OCI-M1 (cell line): Measurements from ENCODE around the gene LRRC74A.

Experiments used
- DNase-seq: peaks from one replicate; lab custom pipeline; 2025; lab: John Stamatoyannopoulos, UW

LRRC74A gene

DNA sequence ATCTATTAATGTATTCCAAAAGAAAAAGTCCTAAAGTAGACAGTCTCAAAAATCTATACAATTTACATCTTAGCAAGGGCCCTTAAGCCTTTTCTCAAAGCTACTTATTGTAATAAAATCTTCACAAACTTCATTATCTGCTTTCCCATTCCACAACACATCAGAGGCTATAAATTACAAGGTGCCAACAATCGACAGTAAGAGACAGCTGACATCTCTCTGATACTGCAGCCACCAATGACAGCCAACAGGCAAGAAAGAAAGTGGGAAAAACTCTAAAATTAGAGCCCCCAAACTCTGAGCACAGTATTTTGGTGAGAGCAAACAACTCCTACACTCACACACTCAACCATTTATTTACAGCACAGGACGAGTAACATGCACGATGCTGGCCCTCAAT, 15.7 kb upstream of the LRRC74A start:
- DNase-seq = peak; percentile 47

DNA sequence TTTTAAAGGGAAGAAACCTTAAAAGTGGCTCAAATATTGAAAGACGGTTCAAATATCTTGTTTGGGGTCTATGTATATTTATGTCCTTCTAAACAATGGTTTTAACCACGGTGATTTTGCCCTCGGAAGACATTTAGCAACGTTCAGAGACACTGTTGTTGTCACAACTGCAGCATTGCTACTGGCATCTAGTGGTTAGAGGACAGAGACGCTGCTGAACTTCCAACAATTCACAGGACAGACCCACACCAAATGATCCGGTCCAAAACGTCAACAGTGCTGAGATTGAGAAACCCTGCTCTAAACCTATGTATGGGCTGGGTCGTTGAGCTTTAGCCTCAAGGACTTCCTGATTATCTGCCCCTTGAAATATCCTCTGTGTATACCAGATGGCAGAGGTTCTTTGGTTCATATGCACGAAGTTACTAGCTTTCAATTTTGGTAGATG, 15.2 kb upstream of the LRRC74A start:
- DNase-seq = peak; percentile 55

DNA sequence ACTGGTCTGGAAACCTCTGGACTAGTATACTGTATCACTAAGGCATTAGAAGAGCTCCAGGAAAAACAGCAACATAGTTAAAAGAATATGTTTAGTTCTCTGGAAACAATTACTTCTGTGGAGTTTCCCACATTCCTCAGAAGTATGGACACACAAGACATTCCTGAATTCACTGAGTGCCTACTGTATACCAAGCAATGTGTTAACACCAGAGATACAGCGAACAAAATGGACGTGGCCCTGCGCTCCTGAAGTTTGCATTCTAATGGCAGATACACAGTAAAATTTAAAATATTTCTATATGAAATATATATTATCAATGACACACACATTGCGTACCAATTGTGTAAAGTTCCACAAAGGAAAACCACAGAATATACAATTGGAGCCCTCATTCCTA, 14.6 kb upstream of the LRRC74A start:
- peak; percentile 37 for DNase-seq

DNA sequence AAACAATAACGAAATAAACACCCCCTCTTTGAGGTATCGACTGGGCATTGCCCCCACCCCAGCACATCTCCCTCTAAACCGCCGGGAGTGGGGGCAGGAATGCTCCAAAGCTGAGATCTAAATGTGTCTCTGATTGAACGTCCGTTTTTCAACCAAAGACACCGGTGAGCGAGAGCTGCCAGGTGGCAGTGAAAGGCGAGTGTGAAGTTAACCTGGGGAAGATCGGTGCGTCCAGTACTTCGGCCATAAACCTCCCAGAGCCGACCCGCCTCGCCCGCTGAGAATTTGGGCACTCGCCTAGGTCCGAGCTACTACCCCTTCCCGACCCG, 14.2 kb upstream of the LRRC74A start:
- DNase-seq = peak; percentile 34

DNA sequence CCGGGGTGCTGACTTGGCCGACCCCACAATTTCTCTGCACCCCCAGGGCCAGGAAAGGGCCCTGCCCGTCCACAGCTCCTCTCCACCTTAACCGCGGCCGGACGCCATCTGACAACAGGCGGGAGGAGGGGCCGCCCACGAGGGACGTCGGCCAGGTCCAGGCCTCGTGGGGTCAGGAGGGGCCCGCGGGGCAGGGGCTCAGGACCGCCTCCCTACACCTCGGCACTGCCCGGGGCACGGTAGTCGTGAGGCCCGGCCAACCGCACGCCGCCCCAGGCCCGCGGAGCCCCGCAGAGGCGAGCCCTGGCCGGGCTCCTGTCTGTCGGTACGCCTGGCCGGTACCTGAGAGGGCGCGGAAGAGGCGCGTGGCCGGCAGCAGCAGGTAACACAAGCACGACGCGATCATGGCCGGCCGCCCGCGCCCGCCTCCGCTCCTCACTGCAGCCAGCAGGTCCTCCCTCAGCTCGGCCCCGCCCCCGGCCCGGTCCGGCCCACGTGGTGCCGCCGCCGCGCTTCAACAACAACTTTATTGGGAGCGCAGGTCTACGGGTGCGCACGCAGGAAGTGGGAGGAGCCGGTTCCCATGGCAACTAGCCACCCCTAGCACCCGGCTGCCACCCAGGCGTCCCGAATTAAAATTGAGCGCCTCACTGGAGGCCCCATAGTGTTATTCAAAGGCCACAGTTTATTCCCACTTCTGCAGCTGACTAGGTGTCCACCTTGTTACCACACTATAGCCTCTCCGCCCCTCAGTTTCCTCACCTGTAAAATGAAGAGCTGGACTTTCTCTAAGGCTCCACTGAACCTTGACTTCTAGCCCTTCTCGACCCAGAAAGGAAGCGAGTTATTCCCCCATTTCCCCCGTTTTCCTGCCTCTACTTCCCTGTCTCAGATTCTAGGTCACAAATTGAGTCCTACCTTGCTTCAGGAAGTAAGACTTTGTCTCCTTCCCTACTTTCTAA, 13.5 kb upstream of the LRRC74A start, which contains the start of gene ANGEL1:
Gene ANGEL1 (minus strand): TSS at position 461 of the 962 bp plus-strand sequence. CDS start 55 bp downstream, at position 406.
- DNase-seq = peak; percentile 92

DNA sequence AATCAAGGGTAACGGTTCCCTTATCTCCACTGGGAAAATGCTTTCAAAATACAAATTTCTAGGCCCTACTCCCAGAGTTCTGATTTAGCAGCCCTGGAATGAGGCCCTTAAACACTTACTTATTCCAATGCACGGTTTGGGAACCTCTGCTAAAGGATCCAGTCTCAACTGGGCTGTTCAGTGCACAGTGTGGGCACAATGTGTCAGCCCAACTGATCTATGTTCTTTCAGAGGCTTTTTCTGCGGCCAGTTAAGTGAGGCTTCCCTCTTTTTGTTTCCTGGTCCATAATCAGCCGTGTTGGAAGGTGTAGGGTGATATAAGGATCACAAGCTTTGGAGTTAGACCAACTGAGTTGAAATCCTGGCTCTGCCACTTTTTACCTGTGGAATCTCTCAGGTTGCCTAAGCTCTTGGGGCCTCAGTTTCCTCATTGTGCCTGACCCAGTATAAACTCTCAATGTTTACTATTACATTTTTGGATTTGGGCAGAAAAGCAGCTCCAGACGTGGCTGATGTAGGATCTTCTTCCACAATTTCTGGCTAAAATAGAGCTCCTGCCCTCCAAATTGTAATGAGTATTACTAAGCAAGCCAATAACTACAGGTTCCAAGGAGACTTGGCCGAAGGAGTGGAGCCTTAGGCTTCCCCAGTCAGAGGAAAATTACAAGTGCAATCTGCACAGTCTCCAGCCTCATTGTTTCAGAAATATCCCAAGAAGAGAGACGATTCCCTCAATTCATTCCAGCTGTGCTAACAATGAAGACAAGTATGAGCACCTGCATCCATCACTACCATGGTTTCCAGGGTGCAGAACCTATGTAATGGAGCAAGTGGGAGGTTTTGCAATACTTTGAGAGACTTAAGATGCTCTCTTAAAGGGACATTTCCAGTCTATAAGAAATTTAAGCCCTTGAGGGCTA, 11.2 kb upstream of the LRRC74A start:
- no peak for DNase-seq

DNA sequence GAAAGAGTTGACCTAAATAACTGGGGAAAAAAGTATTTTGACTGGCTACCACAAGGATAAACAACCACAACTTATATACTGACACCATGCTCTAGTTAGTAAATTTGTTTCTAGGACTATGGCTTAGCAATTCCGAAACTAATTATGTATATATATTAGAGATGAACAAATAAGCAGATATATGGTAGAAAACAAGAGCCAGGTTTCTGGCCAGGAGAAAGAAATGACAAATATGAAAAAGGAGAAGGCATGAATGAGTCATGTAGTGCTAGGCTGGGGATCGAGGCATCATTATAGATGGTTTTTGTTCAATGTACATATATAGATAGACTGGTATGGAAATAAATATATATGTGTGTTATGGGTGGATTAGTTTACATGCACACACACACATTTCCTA, 5.5 kb upstream of the LRRC74A start:
- DNase-seq = no peak

DNA sequence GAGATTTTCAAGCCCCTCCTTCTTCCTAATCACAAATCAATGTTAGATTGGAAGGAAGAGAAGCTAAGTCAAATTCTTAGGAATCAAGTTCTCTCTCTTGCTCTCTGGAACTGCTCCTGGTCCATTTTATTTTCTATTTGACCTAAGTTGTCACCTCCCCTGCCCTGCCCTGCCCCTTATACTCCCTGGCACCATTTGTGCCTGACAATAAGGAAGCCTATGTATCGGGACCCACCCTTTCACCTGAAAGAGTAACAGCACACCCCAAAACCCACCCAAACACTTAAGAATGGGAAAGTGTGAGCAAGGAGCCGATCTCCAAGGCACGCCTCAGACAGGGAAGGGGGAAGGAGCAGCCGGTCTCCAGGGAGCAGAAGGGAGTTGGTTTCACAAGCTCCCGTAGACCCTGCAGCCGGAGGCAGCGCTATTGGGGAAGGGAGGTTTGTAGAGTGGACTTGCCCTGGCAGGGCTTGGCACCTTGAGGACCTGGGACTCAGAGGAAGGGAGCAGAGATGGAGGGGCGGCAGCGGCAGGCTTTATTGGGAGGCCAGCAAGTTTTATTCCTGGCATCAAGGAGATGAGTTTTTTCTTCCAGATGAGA, 1.6 kb downstream of the LRRC74A start:
- DNase-seq = no peak

DNA sequence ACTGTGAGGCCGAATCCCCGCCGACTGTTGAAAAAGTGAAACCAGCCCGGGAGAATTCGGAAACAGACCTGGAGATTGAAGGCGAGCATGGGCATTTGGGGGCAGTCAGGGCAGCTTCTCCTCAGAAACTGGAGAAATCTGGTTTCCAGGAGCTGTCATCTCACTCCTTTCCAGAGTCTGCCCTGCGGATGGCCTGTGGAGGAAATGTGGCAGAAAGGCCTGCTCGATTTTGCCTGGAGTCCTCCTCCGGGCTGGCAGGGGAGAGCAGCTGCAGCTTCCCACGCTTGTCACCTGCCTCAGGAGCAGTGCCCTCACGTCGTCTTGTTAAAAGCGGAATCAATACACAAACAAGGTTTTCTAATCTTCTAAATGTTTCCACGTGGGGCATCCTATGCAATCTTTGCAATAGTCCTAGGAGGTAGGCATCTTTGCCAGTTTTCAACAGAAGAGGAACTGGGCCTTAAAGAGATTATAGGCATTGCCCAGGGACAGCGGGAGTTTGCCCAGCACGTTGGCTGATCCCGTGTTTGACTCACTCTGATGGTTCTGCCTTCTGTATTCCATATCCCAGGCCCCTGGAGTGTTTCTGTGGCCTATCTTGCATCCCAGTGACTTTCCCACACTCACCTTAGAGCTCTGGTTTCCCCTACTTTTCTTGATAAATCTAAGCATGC, 2.3 kb downstream of the LRRC74A start:
- no peak for DNase-seq

DNA sequence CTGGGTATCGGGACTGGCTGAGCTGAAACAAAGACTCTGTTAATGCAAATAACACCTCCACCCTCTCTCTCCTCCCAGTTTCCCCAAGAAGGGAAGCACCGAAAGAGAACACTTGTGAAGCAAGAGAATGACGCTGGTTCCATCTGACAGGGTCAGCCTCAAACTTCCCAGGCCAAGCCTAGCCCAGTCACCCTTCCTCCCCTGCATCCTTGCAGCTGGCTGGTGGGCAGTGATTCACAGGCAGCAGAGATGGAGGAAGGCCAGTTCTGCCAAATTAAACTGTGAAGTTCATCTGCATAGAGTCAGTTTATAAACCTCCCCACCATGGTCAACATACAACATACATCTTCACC, 2.8 kb downstream of the LRRC74A start:
- DNase-seq = no peak

DNA sequence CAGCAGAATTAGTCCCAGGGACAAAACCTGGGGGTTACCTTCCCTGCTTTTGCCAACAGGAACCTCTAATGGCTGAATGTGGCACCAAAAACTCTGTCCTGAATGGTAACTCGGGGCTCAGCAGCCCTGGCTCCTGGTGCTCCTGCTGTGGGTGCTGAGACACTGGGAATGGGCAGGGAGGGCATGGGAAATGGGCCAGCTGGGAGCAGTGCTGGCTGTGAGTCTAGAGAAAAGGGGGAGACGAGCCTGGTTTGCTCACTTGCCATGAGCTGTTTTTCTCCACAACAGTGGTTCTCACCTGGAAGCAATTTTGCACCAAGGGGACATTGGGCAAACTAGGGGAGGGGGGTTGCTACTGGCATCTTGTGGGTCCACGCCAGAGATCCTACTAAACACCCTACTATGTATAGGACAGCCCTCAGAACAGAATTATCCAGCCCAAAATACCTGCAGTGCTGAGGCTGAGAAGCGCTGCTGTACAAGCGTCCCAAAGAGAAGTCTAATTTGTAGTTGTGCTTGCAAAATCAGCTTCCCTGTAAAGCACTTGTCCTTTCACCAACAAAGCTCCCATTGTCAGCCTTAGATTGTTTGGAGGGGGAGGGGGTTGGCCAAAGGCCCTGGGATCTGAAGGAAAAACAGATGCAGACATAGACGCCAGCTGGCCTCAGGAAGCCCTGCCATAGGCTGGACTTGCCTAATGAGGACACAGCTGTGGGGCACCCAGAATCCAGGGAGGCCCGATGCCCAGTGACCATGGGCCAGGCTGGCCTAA, 3.6 kb downstream of the LRRC74A start:
- DNase-seq = no peak

DNA sequence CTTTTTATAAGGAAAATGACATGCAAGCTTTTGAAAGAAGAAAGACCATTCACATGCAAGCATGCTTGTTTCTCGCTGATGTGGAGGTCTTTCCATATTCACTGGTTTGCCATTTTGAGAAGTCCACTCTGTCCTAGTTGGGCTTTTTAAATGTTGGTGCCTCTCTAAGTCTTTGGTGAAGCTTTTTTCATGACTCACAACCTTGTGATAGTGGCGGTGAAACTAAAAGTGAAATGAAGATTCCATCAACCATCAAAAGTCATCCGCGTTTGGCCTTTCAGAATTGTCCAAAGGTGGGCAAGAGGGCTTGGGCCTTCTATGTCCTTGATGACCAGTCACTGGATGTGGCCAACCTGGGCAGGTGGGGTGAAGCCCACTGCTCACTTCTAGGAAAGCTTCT, 4.3 kb downstream of the LRRC74A start:
- no peak for DNase-seq

DNA sequence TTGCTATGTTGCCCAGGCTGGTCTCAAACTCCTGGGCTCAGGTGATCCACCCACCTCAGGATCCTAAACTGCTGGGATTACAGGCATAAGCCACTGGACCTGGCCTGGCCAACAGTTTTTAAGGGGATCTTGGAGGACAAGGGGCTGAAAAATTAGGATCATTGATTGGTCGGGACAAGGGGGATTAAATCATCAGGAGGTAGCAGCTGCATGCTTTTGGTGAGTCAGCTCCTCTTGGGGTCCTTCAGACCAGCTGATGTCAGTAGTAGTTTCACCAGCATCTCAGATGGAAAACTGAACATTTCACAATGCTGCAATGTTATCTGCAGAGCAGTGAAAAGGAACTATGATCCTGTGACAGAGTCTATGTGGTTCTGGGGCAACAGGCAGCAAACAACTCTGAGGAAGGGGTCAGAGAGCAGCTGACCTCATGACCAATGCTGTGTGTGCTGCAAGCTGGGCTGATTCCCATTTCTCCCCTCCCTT, 6.3 kb downstream of the LRRC74A start:
- no peak for DNase-seq

DNA sequence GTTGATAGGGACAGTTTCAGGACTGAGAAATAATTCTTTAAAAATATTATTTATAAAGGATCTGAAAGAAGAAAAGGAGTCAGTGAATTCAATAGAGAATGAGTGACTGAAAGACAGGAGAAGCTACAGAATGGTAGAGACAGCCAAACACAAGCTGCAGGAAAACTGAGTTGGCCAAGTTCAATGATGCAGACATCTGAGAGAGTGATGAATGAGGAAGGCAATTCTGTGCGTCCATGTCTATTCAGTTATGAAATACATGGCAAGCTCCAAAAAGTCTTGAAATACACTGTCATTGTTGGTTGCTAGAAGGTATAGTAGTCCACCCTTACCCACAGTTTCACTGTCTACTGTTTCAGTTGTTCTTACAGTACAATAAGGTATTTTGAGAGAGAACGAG, 6.8 kb downstream of the LRRC74A start:
- DNase-seq = no peak

DNA sequence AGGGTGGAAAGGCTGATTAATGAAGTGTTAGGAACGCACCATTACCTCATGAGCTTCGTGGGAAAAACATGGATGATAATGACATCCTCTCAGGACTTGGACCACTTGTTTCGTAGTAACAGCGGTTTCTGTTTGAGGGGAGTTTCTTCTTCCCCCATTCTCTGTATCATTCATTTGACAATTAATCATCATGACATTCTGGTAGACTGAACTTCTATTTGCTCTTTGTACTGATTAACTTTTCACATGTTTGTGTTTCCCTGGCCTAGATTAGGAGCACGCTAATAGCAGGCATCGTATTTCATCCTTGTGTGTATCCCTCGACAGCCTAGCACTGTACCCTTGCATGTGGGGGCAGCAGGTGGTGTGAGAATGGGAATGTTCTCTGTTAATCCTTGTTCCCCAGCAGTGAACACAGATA, 8.0 kb downstream of the LRRC74A start:
- no peak for DNase-seq

DNA sequence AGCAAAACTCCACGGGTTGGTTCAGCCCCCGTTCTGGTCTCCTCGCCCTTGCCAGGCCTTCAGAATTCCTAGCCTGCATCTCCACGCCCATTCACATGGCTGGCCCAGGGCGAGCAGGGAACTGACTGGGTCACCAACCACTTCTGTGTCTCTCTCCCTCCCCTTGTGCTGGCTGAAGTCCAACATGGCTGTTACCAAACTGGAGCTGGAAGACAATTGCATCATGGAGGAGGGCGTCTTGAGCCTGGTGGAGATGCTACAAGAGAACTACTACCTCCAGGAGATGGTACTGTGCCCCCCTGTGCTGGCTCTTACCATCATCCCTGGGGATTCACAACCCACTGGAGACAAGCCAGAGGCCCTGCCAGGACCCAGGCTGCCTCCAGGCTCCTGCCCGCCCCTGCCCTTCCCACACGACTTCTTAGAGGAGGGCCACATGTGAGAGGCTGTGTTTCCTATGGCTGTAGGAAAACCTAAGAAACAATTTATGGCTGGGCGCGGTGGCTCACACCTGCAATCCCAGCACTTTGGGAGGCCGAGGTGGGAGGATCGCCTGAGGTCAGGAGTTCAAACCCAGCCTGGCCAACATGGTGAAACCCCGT, 9.9 kb downstream of the LRRC74A start:
- DNase-seq = no peak

DNA sequence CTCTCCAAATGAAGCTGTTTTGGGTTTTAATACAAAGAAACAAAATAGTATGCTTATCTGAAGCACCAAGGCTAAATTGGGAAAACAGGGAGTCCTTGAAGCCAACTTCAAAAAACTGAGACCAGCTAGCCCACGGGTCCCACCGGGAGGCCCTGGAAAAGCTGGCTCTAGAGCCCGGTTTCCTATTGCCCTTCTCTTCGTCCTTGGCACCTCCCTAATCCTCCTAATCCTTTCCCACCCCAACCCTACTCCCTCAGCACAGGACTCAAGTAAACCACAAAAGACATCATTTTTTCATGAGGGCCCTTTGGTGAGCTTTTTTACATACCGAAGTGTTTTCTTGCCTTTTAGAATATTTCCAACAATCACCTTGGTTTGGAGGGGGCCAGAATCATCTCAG, 11.3 kb downstream of the LRRC74A start:
- DNase-seq = no peak

DNA sequence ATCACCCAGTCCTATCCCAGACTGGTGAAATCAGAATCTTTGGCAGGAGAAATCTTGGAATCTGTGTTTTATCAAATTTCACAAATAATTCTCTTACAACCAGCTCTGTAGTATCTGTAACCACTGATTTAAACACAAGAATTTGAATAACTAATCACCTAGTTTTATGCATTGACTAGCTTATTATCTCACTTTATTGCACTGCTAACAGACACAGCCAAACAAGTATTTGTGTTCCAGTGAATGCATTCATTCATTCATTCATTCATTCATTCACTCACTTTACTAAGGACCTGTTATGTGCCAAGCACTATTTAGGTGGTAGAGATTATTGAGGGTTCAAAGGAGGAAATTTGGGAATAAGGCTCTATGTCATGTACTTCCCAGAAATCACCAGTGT, 16.2 kb downstream of the LRRC74A start:
- no peak for DNase-seq

DNA sequence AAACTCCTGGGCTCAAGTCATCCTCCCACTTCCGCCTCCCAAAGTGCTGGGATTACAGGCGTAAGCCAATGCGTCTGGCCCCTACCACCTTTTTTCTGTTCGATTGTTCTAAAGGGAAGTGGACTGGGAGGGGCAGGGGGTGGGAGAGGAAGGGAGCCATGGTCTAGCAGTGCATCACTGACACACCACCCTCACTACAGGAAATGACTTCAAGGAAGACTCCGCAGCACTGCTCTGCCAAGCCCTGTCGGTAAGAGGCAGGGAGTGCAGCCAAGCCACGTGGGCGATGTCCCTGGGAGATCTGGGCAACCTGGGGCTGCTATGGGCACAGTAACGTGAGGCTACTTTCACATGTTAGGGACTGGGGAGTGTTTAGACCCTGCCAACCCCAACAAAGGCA, 18.0 kb downstream of the LRRC74A start:
- DNase-seq = peak; percentile 6

DNA sequence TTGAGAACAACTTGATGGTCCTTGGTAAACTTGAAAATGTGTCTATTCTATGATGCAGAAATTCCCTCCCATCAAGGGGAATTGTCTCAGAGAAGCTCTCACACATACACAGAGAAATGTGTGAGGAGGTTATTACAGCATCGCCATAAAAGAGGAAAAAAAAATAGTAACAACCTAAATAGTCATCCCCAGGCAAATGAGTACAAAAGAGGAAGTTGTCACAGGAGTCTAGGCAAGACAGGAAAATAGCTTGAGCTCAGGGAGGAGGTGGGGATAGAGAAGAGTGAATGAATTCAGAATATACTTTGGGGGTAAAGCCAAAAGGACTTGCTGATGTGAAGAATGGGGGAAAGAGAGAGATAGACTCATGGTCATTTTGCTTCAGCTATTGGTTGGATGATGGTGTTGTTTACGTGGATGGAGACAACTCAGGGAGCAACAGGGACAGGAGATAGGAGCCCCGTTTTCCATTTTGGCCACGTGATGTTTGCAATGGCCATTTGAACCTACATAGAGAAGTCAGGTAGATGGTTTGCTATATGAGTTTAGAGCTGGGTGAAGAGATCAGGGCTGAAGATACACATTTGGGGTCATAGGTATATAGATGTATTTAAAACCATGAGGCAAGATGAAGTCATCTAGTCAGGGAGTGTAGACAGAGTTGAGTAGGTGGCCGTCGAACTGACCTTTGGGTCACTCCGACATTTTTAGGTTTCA, 20.3 kb downstream of the LRRC74A start:
- peak; percentile 36 for DNase-seq
